ENCODE measurements around the gene CETP. TPM values are rescaled to one million over a fixed set of nuclear protein-coding genes. Genes with fewer than 3 reads are reported as not detected.

The CETP gene
- total RNA-seq, 1 donor from 2014 or later: 0.13 TPM

DNA sequence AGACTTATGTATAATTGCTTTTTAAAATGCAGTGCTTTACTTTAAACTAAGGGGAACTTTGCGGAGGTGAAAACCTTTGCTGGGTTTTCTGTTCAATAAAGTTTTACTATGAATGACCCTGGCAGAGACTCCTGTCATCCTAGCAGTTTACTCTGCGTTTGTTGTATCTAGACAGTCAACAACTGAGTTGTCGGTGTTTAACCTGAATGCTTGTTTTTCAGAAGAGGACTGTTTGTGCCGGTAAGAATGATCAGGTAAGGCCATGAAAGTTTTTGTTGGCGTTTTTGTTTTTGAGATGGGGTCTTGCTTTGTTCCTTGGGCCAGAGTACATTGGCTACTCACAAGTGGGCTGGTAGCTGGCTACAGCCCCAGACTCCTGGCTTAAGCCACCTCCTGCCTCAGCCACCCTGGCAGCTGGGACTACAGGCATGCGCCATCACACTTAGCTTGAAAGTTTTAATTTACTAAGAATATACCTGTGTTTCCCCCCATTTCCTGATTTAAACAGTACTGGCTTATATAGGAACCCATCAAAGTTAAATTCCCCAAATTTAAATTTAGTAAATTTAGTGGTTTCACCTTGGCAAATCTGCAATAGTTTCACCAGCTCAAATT, 17.9 kb upstream of the CETP start:
- Mint-ChIP-seq H3K27me3 (ENCODE audit: low read depth) (no peaks in the 10 kb centered on the region), H3K4me3 (no peak overlapping the region), H3K4me1 (peaks cover 4% of the 10 kb centered on the region), H3K36me3 (peaks cover 29% of the 10 kb centered on the region), H3K27ac (no peak overlapping the region), H3K9me3 (no peaks in the 10 kb centered on the region)
- TF ChIP-seq, protein P1, sequence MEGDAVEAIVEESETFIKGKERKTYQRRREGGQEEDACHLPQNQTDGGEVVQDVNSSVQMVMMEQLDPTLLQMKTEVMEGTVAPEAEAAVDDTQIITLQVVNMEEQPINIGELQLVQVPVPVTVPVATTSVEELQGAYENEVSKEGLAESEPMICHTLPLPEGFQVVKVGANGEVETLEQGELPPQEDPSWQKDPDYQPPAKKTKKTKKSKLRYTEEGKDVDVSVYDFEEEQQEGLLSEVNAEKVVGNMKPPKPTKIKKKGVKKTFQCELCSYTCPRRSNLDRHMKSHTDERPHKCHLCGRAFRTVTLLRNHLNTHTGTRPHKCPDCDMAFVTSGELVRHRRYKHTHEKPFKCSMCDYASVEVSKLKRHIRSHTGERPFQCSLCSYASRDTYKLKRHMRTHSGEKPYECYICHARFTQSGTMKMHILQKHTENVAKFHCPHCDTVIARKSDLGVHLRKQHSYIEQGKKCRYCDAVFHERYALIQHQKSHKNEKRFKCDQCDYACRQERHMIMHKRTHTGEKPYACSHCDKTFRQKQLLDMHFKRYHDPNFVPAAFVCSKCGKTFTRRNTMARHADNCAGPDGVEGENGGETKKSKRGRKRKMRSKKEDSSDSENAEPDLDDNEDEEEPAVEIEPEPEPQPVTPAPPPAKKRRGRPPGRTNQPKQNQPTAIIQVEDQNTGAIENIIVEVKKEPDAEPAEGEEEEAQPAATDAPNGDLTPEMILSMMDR (IDR thresholded peaks at IDR 0.05; ENCODE audit: unreplicated experiment): no peak
- no peak for DNase-seq (ENCODE audit: low spot score in 2 of 2, unreplicated experiment in 2 of 2)

DNA sequence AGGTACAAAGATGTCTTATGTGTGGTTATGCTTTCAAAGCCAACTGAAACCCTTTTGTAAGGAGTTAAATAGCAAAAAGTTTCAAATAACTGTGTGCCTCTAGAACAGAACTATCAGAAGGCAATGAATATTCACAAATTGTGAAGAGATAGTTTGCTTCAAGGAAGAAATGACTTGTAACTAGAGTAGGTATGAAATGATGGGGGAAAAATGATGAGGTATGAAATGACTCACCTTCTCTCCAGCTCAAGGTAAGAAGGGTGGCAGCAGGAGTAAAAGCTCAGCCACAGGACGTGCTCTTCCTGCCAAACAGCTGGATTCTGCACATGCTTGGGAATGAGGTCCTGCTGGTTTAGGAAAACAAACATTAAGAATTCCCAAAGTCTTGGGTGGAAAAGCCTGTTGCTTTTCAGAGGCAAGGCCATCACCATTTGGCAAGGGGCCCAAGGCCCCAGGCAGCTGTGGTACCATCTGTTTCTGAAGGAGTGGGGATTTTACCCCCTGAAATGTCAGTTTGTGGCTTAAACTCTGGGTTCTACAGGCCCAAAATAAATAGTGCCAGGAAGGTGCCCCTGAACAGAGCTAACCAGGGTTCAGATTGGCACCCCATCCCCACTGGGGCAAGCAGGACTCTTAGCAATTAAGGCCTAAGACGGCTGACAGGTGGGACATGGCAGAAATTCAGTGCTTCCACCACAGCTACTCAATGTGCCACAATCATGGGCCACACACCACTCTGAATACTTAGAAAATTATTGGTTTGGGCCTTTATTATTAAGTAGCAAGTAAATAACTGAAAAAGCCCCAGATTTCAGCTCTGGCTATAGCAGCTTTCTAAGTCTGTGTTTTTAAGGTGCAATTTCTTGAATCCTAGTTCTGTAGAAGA, 16.6 kb upstream of the CETP start:
- TF ChIP-seq, protein P1 (IDR thresholded peaks at IDR 0.05; ENCODE audit: unreplicated experiment): no peak
- H3K4me1 Mint-ChIP-seq: peaks cover 4% of the 10 kb centered on the region
- H3K4me3 Mint-ChIP-seq: no peak overlapping the region
- no peaks in the 10 kb centered on the region for H3K9me3 Mint-ChIP-seq
- peaks cover 20% of the 10 kb centered on the region for H3K36me3 Mint-ChIP-seq
- peak overlapping the region; percentile 31 for H3K27ac Mint-ChIP-seq
- no peak for DNase-seq (ENCODE audit: low spot score in 2 of 2, unreplicated experiment in 2 of 2)
- H3K27me3 Mint-ChIP-seq (ENCODE audit: low read depth): no peaks in the 10 kb centered on the region

DNA sequence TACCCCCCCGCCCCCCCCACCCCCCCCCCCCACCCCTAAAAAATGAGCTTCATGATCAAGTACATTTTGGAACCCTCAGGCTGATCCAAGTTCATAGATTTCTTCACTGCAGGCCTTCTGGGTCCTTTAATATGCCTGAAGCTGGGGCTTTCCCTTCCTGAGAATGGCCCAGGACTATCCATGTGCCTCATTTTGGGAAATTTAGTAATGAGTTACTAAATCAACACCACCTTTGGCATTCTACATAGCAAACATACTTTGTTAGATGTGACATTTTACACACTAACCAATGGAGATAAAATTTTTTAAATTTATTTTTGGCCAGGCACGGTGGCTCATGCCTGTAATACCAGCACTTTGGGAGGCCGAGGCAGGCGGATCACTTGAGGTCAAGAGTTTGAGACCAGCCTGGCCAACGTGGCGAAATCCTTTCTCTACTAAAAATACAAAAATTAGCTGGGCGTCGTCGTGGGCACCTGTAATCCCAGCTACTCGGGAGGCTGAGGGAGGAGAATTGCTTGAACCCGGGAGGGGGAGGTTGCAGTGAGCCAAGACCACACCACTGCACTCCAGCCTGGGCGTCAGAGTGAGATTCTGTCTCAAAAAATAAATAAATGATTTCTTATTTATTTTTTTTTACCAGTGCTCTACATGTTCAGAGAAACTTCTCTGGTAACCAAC, 15.8 kb upstream of the CETP start:
- Mint-ChIP-seq H3K4me3 (no peak overlapping the region), H3K27ac (no peak overlapping the region), H3K36me3 (peaks cover 18% of the 10 kb centered on the region), H3K4me1 (peaks cover 4% of the 10 kb centered on the region), H3K27me3 (ENCODE audit: low read depth) (no peaks in the 10 kb centered on the region), H3K9me3 (no peaks in the 10 kb centered on the region)
- no peak for DNase-seq (ENCODE audit: low spot score in 2 of 2, unreplicated experiment in 2 of 2)
- TF ChIP-seq, protein P1 (IDR thresholded peaks at IDR 0.05; ENCODE audit: unreplicated experiment): no peak

DNA sequence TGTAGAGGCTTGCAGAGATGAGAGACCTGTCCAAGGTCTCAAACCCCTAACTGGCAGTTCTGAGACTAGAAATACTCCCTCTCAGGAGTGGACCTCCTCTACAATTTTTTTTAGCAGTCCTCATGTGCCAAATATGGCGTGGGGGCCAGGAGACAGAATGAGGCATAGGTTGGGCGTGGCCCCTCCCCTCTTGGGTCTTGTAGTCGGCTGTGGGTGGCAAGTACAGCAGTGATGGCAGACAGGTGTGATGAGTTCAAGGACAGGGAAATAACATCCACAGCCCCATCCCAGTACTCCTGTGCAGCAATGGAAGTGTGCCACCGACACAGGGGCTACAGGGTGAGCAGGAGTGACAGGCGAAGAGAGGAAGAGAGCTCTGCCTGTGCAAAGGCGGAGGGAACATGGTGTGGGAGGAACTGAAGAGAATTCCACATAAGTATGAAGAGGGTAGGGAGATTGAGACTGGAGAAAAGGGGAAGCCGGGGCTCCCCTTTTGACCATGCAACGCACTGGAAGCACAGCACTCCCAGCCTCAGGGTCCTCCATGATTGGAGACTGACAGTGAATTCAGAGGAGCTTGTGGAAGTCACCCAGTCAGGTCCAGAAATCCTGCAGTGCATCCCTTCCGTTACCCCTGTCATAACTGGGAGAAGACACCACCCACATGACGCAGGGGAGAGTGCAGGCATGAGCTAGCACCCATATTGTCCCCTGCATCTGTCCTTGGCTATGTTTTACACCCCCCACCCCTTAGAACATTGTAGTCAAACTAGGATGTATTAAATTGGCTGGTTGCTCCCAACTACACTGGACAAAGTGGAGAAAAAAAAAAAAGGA, 14.8 kb upstream of the CETP start:
- Mint-ChIP-seq H3K4me1 (peaks cover 4% of the 10 kb centered on the region), H3K4me3 (no peak overlapping the region), H3K9me3 (no peaks in the 10 kb centered on the region), H3K36me3 (peaks cover 14% of the 10 kb centered on the region), H3K27me3 (ENCODE audit: low read depth) (no peaks in the 10 kb centered on the region), H3K27ac (peak overlapping the region; percentile 22)
- no peak for DNase-seq (ENCODE audit: low spot score in 2 of 2, unreplicated experiment in 2 of 2)
- TF ChIP-seq, protein P1 (IDR thresholded peaks at IDR 0.05; ENCODE audit: unreplicated experiment): no peak

DNA sequence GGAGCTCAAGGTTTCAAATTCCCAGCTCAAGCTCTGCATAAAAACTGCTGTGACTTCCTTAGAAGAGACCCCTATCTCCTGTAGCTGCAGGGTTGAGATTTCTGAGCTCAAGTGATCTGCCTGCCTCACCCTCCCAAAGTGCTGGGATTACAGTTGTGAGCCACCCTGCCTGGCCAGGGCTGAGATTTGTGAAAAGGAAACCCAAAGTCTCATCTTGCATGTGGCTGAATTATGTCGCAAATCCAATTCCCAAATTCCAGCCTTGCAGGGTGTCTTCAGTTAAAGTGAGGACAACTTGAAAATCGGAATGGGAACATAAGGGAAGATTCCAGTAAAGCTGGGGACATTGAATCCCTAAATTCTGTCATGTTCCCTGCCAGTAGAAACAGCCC, 14.2 kb upstream of the CETP start:
- Mint-ChIP-seq H3K36me3 (peaks cover 11% of the 10 kb centered on the region), H3K4me1 (peaks cover 4% of the 10 kb centered on the region), H3K4me3 (no peak overlapping the region), H3K27ac (no peak overlapping the region), H3K27me3 (ENCODE audit: low read depth) (no peaks in the 10 kb centered on the region), H3K9me3 (no peaks in the 10 kb centered on the region)
- DNase-seq (ENCODE audit: low spot score in 2 of 2, unreplicated experiment in 2 of 2): no peak
- TF ChIP-seq, protein P1 (IDR thresholded peaks at IDR 0.05; ENCODE audit: unreplicated experiment): no peak
